ENCODE measurements around the gene FBXO2.

FBXO2 gene

DNA sequence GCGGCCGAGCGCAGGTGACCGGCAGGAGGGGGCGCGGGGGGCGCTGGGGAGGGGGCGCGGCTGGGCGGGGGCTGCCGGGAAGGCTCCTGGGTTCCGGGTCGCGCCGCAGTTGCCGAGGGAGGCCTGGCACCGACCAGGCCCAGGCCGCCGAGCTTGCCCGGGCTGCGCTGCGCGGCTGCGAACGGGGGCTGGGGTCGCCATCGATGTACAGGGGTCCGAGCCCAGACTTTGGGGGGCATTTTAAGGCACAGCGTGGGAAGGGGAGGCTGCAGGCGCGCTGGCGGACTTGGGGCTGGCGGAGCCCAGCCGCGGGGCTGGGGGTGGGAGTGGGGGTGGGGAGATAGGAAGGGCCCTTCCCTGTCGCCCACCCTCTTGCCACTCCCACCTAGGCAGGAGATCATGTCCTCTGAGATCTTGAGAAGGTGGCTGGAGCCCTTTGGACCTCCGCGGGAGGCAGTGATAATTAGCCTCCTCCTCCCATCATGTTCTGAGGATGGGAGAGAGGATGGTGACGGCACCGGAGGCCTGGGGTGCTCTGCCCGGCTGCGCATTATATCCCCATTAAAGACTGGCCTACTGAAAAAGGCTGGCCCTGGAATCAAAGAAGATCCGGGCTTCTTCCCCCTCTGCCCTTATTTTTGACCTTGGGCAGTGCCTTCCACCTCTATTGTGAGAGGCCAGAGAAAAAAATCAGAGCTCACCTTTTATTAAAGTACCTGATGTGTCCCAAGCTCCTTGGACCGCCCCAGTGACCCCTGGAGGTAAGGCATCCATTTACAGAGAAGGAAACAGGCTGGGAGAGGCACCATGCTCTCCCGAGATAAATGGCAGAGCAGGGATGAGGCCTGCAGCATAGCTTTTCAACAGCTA lies 945 bp upstream of the FBXO2 start:
- TF ChIP-seq, protein P1, sequence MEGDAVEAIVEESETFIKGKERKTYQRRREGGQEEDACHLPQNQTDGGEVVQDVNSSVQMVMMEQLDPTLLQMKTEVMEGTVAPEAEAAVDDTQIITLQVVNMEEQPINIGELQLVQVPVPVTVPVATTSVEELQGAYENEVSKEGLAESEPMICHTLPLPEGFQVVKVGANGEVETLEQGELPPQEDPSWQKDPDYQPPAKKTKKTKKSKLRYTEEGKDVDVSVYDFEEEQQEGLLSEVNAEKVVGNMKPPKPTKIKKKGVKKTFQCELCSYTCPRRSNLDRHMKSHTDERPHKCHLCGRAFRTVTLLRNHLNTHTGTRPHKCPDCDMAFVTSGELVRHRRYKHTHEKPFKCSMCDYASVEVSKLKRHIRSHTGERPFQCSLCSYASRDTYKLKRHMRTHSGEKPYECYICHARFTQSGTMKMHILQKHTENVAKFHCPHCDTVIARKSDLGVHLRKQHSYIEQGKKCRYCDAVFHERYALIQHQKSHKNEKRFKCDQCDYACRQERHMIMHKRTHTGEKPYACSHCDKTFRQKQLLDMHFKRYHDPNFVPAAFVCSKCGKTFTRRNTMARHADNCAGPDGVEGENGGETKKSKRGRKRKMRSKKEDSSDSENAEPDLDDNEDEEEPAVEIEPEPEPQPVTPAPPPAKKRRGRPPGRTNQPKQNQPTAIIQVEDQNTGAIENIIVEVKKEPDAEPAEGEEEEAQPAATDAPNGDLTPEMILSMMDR (IDR thresholded peaks at IDR 0.05; ENCODE audit: borderline replicate concordance, extremely low read depth, low read length, poor library complexity, severe bottlenecking): no peak
- TF ChIP-seq EZH2 (IDR thresholded peaks at IDR 0.05; ENCODE audit: borderline replicate concordance, low read depth, low read length, severe bottlenecking): no peak
- H3K4me3 ChIP-seq (ENCODE audit: low read depth in 1 of 2, low read length in 2 of 2): peak overlapping the region; percentile 19 to 60; a peak in 3 of 4 replicates
- H3K9me3 ChIP-seq (ENCODE audit: insufficient read depth, low read length, severe bottlenecking): no peaks in the 10 kb centered on the region
- no peaks in the 10 kb centered on the region for H3K27me3 ChIP-seq (ENCODE audit: insufficient read depth, low read length, poor library complexity)
- H4K20me1 ChIP-seq (ENCODE audit: insufficient read depth, low read length): no peaks in the 10 kb centered on the region
- H3K36me3 ChIP-seq (ENCODE audit: insufficient read depth, low read length): no peaks in the 10 kb centered on the region
- H2AFZ ChIP-seq (ENCODE audit: low read depth, low read length): no peak overlapping the region
- peaks cover 9% of the 10 kb centered on the region for H3K4me1 ChIP-seq (ENCODE audit: insufficient read depth, low read length)
- peak overlapping the region; percentile 50 for H3K9ac ChIP-seq (ENCODE audit: low read depth, low read length)
- peak overlapping the region; percentile 73 for H3K4me2 ChIP-seq (ENCODE audit: insufficient read depth, low read length)
- H3K79me2 ChIP-seq (ENCODE audit: insufficient read depth, low read length): no peaks in the 10 kb centered on the region
- peak; percentile 59 for ATAC-seq (ENCODE audit: insufficient read depth, low read depth)
- no peak overlapping the region for H3K27ac ChIP-seq (ENCODE audit: low read length)
- DNase-seq: no peak

DNA sequence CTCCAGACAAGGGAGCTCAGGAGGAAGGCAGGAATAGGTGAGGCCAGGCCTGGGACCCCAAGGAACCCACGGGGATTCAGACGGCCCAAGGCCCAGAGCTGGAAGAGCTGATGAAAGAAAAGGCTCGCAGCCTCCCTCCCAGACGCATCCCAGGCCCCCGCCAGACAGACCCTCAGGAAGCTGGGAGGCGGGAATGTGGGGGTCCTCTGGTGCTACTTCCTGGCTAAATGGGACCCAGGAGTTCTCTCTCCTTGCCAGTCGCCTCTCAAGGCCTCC lies 430 bp downstream of the FBXO2 start:
- Histone ChIP-seq H3K4me2 (ENCODE audit: insufficient read depth, low read length) (no peak overlapping the region), H2AFZ (ENCODE audit: low read depth, low read length) (no peak overlapping the region), H3K27ac (ENCODE audit: low read length) (no peak overlapping the region), H3K9me3 (ENCODE audit: insufficient read depth, low read length, severe bottlenecking) (no peaks in the 10 kb centered on the region), H3K79me2 (ENCODE audit: insufficient read depth, low read length) (no peaks in the 10 kb centered on the region), H3K36me3 (ENCODE audit: insufficient read depth, low read length) (no peaks in the 10 kb centered on the region), H4K20me1 (ENCODE audit: insufficient read depth, low read length) (no peaks in the 10 kb centered on the region; the same call in 1 of the 2 replicates), H3K4me1 (ENCODE audit: insufficient read depth, low read length) (peaks cover 9% of the 10 kb centered on the region), H3K9ac (ENCODE audit: low read depth, low read length) (no peak overlapping the region), H3K27me3 (ENCODE audit: insufficient read depth, low read length, poor library complexity) (no peaks in the 10 kb centered on the region), H3K4me3 (ENCODE audit: low read depth in 1 of 2, low read length in 2 of 2) (no peak overlapping the region)
- no peak for TF ChIP-seq EZH2 (IDR thresholded peaks at IDR 0.05; ENCODE audit: borderline replicate concordance, low read depth, low read length, severe bottlenecking)
- TF ChIP-seq, protein P1 (IDR thresholded peaks at IDR 0.05; ENCODE audit: borderline replicate concordance, extremely low read depth, low read length, poor library complexity, severe bottlenecking): no peak
- DNase-seq: no peak
- no peak for ATAC-seq (ENCODE audit: insufficient read depth, low read depth)

DNA sequence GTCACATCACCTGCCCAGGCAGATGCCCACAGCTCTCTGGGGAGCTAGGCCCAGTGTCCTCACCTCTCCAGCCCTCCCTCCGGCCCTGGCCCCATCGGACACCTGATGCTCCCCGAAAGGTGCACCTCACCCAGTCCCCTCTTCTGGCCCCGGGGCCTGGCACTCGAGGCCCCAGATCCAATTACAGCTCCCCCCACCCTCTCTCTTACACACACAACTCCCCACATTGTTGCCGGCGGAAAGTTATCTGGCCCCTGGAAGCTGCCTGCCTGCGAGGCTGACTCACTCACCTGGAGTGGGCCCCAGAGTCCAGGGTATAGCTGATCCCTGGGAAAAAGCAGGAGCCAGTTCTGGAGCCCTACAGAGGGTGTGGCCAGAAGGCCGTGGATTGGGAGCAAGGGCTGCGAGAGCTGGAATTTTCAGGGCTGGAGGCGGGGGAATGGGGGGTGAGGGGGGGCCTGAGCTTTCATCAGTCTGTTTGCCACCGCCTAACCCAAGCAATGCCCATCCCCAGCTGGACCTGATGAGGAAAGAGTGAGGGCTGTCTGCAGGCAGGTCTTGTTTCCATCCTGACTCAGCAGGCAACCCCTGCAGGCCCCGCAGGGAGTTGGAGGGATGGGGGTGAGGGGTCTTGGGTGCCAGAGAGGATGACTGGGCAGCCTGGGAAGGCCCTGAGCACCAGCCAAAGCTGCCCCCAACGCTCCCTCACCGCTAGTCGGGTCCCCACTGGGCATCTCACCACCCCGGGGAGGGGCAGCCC lies 948 bp downstream of the FBXO2 start:
- no peaks in the 10 kb centered on the region for H3K79me2 ChIP-seq (ENCODE audit: insufficient read depth, low read length)
- no peak overlapping the region for H3K9ac ChIP-seq (ENCODE audit: low read depth, low read length)
- ATAC-seq (ENCODE audit: insufficient read depth, low read depth) (no peak), DNase-seq (no peak)
- TF ChIP-seq, protein P1 (IDR thresholded peaks at IDR 0.05; ENCODE audit: borderline replicate concordance, extremely low read depth, low read length, poor library complexity, severe bottlenecking): no peak
- no peak for TF ChIP-seq EZH2 (IDR thresholded peaks at IDR 0.05; ENCODE audit: borderline replicate concordance, low read depth, low read length, severe bottlenecking)
- H3K9me3 ChIP-seq (ENCODE audit: insufficient read depth, low read length, severe bottlenecking): no peaks in the 10 kb centered on the region
- H3K4me3 ChIP-seq (ENCODE audit: low read depth in 1 of 2, low read length in 2 of 2): no peak overlapping the region
- no peaks in the 10 kb centered on the region; the same call in 1 of the 2 replicates for H4K20me1 ChIP-seq (ENCODE audit: insufficient read depth, low read length)
- H2AFZ ChIP-seq (ENCODE audit: low read depth, low read length): no peak overlapping the region
- no peak overlapping the region for H3K27ac ChIP-seq (ENCODE audit: low read length)
- peaks cover 9% of the 10 kb centered on the region for H3K4me1 ChIP-seq (ENCODE audit: insufficient read depth, low read length)
- no peak overlapping the region for H3K4me2 ChIP-seq (ENCODE audit: insufficient read depth, low read length)
- no peaks in the 10 kb centered on the region for H3K36me3 ChIP-seq (ENCODE audit: insufficient read depth, low read length)
- H3K27me3 ChIP-seq (ENCODE audit: insufficient read depth, low read length, poor library complexity): no peaks in the 10 kb centered on the region
